Measurements from ENCODE around the gene GOPC. TPM values are rescaled to one million over a fixed set of nuclear protein-coding genes. Genes with fewer than 3 reads are reported as not detected.

The GOPC gene
- total and polyA plus RNA-seq, 2 of the 13 experiments (the other 11 are each of a cell fraction or from before 2014, with no cell fraction given): 20.9 to 41.5 TPM

DNA sequence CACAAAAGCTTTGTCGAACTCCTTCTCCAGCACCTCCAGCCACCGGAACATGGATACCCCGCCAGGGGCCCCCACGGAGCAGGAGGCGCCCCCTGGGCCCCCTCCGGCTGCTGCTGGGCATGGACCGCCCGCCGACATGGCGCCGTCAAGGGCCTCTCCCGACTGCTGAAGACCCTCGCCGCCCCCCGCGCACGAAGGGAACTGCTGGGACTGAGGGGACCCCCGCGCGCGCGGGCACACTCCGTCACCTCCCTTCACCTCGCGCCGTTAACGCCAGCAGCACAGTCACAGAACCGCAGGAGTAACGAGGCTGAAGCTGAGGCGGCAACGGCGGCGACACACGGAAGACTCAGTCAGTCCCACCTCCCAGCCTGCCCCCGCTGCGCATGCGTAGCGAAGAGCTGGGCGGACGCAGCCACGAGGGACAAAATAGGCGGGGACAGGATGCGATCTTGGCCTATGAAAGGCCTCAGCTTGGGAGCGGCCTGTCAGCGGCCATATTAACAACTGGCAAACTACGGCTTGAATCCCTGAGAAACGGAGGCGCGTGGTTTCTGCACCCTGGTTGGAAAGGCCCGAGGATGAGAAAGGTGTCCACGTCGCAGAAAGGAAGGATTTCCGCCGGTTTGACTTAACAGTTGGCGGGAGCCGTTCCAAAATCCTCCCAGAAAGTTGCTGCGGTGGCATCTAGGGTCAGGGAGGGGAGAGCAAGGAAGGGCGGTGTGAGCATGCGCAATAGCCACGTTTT is at the start of gene GOPC (continued):
- TF ChIP-seq, protein P1, sequence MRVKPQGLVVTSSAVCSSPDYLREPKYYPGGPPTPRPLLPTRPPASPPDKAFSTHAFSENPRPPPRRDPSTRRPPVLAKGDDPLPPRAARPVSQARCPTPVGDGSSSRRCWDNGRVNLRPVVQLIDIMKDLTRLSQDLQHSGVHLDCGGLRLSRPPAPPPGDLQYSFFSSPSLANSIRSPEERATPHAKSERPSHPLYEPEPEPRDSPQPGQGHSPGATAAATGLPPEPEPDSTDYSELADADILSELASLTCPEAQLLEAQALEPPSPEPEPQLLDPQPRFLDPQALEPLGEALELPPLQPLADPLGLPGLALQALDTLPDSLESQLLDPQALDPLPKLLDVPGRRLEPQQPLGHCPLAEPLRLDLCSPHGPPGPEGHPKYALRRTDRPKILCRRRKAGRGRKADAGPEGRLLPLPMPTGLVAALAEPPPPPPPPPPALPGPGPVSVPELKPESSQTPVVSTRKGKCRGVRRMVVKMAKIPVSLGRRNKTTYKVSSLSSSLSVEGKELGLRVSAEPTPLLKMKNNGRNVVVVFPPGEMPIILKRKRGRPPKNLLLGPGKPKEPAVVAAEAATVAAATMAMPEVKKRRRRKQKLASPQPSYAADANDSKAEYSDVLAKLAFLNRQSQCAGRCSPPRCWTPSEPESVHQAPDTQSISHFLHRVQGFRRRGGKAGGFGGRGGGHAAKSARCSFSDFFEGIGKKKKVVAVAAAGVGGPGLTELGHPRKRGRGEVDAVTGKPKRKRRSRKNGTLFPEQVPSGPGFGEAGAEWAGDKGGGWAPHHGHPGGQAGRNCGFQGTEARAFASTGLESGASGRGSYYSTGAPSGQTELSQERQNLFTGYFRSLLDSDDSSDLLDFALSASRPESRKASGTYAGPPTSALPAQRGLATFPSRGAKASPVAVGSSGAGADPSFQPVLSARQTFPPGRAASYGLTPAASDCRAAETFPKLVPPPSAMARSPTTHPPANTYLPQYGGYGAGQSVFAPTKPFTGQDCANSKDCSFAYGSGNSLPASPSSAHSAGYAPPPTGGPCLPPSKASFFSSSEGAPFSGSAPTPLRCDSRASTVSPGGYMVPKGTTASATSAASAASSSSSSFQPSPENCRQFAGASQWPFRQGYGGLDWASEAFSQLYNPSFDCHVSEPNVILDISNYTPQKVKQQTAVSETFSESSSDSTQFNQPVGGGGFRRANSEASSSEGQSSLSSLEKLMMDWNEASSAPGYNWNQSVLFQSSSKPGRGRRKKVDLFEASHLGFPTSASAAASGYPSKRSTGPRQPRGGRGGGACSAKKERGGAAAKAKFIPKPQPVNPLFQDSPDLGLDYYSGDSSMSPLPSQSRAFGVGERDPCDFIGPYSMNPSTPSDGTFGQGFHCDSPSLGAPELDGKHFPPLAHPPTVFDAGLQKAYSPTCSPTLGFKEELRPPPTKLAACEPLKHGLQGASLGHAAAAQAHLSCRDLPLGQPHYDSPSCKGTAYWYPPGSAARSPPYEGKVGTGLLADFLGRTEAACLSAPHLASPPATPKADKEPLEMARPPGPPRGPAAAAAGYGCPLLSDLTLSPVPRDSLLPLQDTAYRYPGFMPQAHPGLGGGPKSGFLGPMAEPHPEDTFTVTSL (CRISPR knock-in tag; IDR thresholded peaks at IDR 0.05; ENCODE audit: borderline replicate concordance): peak; percentile 80
- TF ChIP-seq CTCF (CRISPR knock-in tag; IDR thresholded peaks at IDR 0.05) (peak; percentile 63), SIN3A (IDR thresholded peaks at IDR 0.05; ENCODE audit: borderline replicate concordance, low read depth, low read length) (0 out of 2 replicates have a peak, but pooled peaks have one; percentile 25), TFDP2 (CRISPR knock-in tag; IDR thresholded peaks at IDR 0.05) (peak; percentile 91; the same call in 1 of the 2 replicates), EHMT2 (IDR thresholded peaks at IDR 0.05; ENCODE audit: borderline replicate concordance, low read depth, low read length) (peak; percentile 91), KDM2A (CRISPR knock-in tag; IDR thresholded peaks at IDR 0.05; ENCODE audit: borderline replicate concordance, low read depth) (peak; percentile 98), HNRNPK (IDR thresholded peaks at IDR 0.05; ENCODE audit: low read depth, low read length, poor library complexity, severe bottlenecking) (no peak), RNF2 (conservative IDR thresholded peaks at IDR 0.05; ENCODE audit: low read depth) (peak; percentile 96), STAG1 (CRISPR knock-in tag; IDR thresholded peaks at IDR 0.05) (no peak; the same call in 1 of the 2 replicates), ZNF326 (CRISPR knock-in tag; IDR thresholded peaks at IDR 0.05; ENCODE audit: borderline replicate concordance) (0 out of 2 replicates have a peak, but pooled peaks have one; percentile 38), ZNF891 (CRISPR knock-in tag; IDR thresholded peaks at IDR 0.05) (peak; percentile 93; the same call in 1 of the 2 replicates), ZNF543 (CRISPR knock-in tag; IDR thresholded peaks at IDR 0.05) (peak; percentile 90), ZNF331 (CRISPR knock-in tag; IDR thresholded peaks at IDR 0.05) (peak; percentile 86), EZH2 (conservative IDR thresholded peaks at IDR 0.05; ENCODE audit: low read depth, low read length) (no peak), GABPB1 (CRISPR knock-in tag; IDR thresholded peaks at IDR 0.05) (peak; percentile 92), ZNF572 (CRISPR knock-in tag; IDR thresholded peaks at IDR 0.05) (peak; percentile 87; the same call in 1 of the 2 replicates), HES4 (CRISPR knock-in tag; IDR thresholded peaks at IDR 0.05; ENCODE audit: borderline replicate concordance) (peak; percentile 98)
- TF ChIP-seq, protein P2, sequence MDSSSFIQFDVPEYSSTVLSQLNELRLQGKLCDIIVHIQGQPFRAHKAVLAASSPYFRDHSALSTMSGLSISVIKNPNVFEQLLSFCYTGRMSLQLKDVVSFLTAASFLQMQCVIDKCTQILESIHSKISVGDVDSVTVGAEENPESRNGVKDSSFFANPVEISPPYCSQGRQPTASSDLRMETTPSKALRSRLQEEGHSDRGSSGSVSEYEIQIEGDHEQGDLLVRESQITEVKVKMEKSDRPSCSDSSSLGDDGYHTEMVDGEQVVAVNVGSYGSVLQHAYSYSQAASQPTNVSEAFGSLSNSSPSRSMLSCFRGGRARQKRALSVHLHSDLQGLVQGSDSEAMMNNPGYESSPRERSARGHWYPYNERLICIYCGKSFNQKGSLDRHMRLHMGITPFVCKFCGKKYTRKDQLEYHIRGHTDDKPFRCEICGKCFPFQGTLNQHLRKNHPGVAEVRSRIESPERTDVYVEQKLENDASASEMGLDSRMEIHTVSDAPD (CRISPR knock-in tag; IDR thresholded peaks at IDR 0.05): 0 out of 2 replicates have a peak, but pooled peaks have one; percentile 38
